ENCODE measurements around the gene FRMPD4. TPM values are rescaled to one million over a fixed set of nuclear protein-coding genes. Genes with fewer than 3 reads are reported as not detected.

Gene FRMPD4
- total RNA-seq, 1 donor from 2014 or later: not detected

DNA sequence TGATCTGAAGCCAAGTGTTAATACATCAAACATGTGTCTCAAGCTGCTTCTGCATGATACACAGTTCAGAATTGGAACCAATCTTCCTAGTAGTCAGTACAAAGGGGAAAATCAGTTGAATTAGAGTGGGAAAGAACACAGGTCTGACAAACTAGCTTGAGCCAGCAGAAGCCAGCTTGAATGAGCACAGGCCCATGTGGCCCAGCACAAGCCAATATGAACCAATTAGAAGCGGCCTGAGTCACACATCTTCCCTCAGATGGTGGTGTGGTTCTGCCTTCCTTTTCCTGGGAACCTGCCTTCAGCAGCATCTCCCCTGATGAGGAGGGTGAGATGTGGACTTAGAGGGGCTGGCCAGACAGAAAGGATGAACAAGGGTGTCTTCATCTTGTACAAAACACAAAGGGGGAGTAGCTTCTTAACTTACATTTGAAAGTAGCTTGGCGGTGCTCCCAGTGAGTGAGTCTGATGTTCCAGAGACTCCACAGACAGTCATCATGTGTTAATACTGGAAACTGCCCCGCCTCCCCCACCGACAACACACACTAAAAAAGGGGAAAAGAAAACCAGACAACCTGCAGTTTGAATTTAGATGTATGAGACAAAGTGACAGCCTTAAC, 72.0 kb downstream of the FRMPD4 start:
- intact Hi-C loops (cut with micrococcal nuclease): no loop called here

DNA sequence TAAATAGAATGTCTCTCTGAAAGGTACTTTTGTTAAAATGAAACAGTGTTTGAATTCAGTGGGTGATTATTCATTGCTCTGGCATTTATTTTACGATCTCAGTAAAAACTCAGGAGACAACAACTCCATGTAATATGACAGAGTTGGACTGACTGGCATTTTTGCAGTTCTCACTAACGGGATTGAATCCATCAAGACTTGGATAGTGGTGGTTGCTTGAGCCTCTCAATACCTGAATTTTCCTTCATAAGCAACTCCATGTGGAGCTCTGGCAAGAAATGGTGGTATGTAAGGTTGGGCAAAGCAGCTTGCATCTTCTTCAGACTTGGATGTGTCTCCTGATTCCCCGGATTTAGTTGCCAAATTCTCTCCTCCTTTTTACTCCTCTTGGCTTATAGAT, 72.7 kb downstream of the FRMPD4 start:
- intact Hi-C loops (cut with micrococcal nuclease): no loop called here

DNA sequence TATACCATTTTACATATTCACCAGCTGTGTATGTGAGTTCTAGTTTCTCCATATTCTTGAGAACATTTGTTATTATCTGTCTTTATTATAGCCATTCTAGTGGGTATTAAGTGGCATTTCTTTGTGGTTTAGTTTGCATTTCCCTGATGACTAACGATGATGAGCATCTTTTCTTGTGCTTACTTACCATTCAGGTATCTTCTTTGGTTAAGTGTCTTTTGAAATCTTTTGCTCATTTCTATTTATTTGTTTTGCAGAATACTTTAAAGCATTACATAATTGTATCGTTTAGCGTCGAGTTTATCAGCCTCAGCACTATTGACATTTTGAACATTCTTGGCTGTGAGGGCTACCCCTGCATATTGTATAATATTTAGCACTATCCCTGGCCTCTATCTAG, 85.4 kb downstream of the FRMPD4 start:
- intact Hi-C loops (cut with micrococcal nuclease): no loop called here

DNA sequence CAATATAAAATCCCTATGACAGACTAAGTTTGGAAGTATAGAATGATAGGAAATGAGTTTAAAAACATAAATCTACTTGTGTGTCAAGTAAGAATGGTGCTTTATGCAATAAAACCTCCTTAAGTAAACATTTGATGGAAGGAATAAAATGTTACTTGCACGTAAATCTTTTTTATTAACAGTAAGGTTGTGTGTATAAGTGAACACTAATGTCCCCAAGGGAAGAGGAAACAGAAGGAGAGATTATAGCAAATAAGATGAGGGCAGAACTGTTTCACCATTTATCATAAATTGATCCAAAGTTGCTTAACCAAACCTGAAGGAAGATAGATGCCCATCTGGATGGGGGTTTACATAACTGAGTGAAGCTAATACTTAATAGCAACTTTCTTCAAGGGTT, 86.8 kb downstream of the FRMPD4 start:
- intact Hi-C loops (cut with micrococcal nuclease): no loop called here

DNA sequence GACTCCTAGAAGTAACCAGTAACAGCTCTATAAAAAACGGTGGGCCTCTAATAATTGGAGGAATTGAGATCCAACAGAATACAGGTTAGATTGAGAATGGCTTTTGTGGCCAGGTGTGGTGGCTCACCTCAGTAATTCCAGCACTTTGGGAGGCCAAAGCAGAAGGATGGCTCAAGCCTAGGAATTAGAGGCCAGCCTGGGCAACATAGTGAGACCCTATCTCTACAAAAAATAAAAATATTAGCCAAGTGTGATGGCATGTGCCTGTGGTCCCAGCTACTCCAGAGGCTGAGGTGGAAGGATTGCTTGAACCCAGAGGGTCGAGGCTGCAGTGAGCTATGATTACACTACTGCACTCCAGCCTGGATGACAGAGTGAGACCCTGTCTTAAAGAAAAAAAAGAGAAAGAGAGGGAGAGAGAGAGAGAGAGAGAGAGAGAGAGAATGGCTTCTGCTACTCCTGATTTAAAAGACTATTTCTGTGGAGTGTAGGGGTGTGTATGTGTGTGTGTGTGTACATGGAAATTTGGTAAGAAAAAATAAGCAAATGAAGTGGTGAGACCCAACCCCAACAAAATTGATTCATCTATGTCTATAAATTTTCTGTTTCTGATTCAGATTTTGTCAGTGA, 89.3 kb downstream of the FRMPD4 start:
- intact Hi-C loops (cut with micrococcal nuclease): no loop called here

DNA sequence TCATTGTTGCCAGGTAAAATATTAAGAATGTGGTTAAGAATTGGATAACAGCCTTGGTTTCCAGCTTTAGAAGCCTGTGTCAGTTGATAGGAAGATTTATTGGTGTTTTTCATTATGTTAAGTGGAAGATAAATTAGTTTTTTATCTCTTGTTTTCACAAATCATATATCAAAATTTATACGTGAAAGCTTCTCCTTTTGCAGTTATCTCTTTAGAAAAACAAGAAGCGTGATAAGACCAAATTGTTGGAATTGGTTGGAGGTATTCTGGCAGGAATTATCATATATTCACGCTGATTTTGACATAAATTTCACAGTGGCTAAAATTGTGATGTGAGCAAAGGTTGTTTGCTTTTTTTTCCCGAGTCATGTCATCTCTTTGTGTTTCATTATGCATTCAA, 90.6 kb downstream of the FRMPD4 start:
- intact Hi-C loops (cut with micrococcal nuclease): no loop called here

DNA sequence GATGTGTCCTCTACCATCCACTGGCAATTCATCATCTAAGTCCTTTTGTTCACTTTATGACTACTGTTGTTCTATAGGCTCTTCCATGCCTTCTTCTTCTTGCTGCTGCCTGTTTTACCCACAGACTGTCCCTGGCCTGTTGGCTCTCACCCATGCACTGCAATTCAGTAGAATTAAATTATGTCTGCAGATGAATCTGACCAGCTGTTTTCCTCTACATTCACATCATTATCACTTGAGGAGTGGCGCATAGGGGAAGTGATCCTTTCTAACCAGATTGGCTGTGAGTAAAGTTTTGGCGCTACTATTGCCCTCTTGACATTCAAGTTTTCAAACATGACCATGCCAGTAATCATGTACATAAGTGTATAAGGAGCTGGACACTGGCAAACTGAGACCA, 91.7 kb downstream of the FRMPD4 start:
- intact Hi-C loops (cut with micrococcal nuclease): no loop called here

DNA sequence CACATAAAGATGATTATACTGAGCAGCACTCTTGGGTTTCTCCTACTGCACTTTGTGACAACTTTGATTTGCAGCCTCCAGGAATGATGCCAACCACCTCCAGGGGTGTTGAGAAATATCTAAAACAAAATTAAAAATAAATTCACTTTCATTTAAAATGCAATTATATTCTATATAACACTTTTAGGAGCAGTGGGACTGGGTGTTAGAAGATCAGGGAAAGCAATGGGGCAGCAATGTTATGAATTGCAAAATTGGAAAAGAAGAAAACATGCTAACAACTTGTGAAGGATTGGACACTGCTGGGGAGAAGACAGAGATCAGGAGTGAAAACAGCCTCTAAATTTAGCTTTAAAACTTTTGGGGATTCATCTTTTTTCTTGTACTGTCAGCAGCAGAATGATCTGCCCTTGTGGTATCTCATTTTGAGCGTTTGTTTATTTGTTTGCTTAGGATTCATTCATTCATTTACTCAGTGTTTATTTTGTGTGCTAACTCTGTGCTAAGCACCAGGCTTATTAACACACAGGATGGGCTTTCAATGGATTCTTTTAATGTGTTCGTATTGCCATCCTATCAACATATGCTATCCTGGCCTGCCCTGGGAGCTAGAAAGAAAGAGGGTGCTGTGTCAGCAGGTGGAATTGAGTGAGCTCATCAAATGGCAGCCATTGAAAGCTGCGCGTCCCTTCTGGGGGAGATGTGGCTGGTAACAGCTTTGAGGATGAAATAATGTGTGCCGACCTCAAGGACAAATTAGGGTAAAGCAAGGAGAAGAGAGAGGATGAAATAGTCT, 96.5 kb downstream of the FRMPD4 start:
- intact Hi-C loops (cut with micrococcal nuclease): no loop called here

DNA sequence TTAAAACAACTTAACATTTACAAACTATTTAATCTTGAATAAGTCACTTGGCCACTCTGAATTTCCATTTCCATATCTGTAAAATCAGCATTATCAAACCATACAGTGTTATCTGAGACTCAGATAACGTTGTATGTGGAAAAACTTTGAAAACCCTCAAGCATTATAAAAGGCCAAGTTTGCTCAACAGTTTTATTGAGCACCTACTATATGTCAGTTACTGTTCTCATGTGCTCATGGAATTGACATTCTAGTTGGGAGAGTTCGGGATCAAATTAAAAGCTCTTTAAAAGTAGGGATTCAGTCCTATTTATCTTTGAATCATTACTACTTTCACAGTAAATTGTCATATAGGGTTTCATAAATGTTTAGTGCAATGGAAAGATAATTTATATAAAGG, 97.9 kb downstream of the FRMPD4 start:
- intact Hi-C loops (cut with micrococcal nuclease): no loop called here

DNA sequence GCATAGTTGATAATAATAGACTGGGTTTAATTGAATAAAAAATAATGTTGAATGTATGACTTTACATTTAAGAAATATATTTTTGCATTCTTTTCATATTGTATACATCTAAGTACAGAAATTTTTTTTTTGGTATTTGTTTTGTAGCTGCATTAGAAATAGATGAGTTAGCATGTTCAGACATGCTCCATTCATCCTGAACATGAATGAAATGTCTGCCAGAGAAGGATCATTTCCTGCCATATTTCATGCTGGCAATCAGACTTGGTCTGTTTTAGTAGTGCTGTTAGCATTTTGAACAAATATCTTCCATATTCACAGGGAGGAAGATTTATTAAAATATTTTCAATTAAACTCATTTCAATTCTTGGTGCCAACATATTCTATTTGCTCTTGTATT, 98.9 kb downstream of the FRMPD4 start:
- intact Hi-C loops (cut with micrococcal nuclease): no loop called here

DNA sequence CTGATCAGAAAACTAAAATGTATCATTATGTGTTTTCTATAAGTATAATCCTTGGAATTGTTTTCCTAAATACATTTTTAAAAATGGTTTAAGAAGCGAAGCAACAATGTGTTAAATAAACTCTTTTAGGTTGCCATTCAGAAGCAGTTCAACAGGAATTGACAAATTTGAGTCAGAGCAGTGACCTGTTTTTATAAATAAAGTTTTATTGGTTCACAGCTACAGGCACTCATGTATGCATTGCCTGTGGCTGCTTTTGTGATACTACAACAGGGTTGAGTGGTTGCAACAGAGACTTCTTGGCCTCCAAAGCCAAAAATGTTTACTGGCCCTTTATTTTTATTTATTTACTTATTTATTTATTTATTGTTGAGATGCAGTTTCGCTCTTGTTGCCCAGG, 99.5 kb downstream of the FRMPD4 start:
- intact Hi-C loops (cut with micrococcal nuclease): no loop called here

DNA sequence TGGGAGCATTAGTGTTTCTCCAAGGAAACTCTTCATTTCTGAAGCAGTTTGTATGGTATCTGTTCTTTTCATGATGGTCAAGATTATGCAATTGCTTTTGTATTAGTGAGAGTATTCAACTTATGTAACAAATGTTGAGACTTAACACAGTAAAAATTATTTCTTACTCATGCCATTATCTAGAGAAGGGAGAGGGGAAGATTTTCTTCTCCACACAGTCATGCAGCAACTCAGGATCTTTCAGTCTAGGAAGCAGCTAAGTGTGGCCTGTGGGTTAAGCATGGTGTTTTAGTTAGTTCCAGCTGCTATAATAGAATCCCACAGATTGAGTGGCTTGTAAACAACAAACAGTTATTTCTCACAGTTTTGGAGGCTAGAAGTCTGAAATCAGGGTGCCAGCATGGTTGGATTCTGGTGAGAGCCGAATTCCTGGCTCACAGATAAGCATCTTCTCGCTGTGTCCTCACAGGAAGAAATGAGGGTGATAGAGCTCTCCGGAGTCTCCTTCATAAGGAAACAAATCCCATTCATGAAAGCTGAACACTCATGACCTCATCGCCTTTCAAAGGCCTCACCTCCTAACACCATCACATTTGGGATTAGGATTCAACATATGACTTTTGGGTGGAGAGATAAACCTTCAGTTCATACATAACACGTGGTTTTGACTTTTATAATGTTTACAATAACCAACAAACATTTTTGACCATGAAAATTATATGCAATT, 101.2 kb downstream of the FRMPD4 start:
- intact Hi-C loops (cut with micrococcal nuclease): no loop called here

DNA sequence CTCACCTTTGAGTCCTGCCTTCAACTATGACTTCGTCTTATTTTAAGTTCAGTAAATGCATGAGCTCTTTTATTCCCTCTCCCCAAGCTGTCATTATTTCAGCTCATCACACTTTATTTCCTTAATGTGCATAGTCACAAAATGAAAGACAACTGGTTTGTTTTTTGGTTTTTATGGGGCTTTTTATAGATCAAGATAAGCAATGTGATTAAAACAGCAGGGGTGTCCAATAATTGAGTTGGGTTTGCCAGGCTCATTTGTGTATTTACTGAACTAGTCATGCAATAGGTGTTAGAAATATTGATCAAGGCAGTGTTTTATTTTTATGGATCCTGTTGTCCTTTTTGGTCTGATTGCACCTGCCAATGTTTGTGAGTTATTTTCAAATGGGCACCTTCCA, 102.2 kb downstream of the FRMPD4 start:
- intact Hi-C loops (cut with micrococcal nuclease): no loop called here

DNA sequence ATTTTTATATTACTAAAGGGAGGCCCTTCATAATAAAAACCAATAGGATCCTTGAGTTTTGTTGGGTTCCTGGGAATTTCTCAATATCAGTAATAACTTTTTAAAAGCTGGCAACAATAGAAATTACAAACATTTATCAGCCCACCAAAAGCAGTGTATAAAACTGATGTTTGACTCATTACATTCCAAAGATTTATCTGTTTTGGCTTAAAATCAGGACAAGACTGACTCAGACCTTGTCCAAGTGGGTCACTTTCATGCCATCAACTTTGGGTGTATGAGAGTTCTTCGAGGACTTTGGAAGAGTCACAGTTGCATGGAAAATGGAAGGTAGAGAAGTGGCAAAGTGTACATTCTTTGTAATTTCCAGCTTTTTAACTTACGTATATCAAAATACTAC, 102.8 kb downstream of the FRMPD4 start:
- intact Hi-C loops (cut with micrococcal nuclease): no loop called here

DNA sequence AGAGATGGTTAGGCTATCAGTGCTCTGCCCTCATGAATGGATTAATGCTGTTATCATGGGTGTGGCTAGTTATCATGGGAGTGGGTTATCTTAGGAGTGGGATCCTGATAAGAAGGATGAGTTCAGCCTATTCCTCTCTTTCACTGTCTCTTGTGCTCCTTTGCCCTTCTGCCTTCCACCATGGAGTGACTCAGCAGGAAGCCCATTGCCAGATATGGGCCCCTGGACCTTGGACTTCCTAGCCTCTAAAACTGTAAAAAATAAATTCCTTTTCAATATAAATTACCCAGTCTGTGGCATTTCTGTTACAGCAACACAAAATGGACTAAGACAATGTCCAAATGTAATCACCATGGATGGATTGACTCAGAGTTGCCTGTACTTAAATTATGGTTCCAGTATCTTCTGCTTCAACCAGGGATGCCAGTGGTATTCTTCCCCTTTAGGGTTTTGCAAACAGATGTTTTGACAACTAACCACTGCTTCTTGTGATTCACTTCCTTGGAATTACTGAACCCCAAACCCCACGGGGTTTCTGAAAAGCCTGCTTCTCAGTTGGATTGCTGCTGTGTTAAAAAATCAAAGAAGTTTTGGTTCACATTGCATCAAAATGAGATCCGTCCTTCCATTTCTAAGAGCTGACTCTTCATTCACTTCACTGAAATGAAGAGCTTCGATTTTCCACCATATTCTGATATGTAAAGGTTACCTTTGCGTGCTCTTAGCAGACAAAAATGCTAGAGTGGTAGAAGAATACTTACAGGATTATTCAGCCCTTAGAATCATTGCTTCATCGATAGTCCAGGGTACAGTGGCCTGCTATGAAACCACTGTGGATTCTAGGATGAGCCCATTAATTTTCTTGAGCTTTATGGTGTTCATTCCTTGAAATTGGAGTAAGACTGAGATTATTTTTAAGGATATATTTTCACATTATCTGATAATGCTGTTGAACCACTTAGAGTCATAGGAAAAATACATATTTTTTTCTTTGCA, 107.7 kb downstream of the FRMPD4 start:
- intact Hi-C loops (cut with micrococcal nuclease): no loop called here

DNA sequence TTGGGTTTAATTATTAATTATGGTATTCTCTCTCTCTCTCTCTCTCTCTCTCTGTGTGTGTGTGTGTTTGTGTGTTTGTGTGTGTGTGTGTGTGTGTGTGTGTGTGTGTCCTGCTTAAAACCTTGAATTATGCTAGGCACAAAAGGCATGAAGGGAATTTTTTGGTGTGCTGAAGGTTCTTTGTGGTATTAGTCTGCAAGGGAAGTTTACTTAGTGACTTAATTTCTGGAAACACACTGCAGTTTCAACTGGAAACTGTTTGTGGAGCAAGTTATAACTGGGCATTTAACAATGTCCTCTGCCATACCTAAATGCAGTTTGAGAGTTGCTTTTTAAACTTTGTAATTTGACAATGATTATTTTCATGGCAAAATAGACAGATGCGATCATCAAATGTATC, 111.7 kb downstream of the FRMPD4 start:
- intact Hi-C loops (cut with micrococcal nuclease): no loop called here

DNA sequence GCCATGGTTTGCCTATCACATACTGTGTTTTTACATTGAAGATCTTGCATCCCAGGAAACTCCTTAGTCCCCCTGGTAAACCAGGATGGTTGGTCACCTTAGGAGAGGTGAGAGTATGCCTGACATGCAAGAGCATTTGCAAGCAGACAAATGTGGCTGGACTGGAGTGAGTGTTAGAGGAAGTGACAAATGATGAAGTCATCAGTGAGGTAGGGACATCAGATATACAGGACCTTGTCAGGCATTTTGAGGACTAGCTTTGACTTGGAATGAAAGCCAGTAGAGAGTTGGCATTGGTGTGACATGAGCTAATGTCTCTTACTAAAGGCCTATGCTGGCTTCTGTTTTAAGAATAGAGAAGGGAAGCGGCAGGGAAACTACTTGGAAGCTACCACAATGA, 124.9 kb downstream of the FRMPD4 start:
- intact Hi-C loops (cut with micrococcal nuclease): no loop called here

DNA sequence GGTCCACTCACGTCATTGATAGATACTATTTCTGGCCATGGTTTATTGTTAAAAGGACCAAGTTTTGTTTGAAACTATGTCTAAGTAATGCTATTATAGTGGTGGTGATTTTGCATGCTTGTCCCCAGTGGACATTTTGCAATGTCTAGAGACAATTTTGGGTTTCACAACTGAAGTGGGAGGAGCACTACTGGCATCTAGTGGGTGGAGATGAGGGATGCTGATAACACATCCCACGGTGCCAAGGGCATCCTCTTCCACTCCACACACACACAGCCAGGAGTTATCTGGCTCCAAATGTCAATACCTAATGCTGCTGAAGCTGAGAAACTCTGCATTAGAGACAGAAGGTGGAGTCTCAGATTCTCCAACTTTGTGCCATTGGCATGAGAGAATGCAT, 131.2 kb downstream of the FRMPD4 start:
- intact Hi-C loops (cut with micrococcal nuclease): no loop called here

DNA sequence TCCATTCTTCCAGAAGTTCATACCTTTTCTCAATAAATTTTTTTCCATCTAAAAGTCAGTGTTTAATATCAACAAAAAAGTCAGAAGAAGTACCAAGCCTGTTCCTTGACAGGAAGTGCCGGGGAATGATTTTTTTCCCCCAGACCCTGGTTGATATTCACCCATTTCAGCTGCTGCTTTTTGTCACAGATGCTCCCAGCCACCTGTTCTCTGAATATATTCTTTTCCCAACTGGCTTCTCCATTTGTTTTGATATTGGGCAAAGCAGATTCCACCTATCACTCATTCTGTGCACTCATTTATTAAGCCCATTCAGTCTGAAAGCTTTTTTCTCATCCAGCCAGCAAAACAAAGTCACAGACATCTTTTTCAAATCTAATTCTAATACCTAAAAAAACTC, 139.9 kb downstream of the FRMPD4 start:
- intact Hi-C loops (cut with micrococcal nuclease): no loop called here

DNA sequence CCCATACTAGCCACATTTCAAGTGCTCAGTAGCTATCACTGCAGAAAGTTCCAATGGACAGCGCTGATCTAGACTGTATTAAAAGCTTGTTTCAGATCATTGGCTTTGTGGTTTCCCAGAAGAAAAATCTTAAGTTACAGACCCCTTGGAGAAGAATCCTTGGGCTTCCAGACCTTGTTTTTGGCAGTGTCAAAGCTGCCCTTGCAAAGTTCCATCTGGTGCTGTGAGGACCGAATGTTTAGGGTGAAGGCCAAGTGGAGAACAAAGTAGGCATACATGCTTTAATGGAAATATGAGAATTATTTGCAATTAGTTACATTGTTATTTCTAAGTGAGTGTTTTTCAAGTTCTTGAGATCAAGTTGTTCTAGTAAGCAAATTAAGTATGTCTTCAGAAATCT, 144.7 kb downstream of the FRMPD4 start:
- intact Hi-C loops (cut with micrococcal nuclease): no loop called here

Data from T-helper 1 cell treated with Interleukin-12 subunit alpha and Interleukin-12 subunit beta and Interleukin-4 antibody, amounts not matched to agents 30 ng/mL and 1 ng/mL, for 36 hours (primary cell).